Vagina (tissue), 2 donors: ENCODE data around the gene GPR4. TPM values are rescaled to one million over a fixed set of nuclear protein-coding genes. Genes with fewer than 3 reads are reported as not detected.

Experiments used
- DNase-seq, 2 donors: peaks; one replicate each; pipeline ENCODE4 v3.0.0-alpha.2; 2017; ENCODE audit errors: extremely low spot score in 2 of 2
- H3K27ac ChIP-seq: fragments of 200-600 bp; sonication (generic); one replicate; pipeline ENCODE4 v1.5.1; 2019
- H3K27me3 ChIP-seq: fragments of 200-600 bp; sonication (generic); one replicate; pipeline ENCODE4 v1.5.1; 2019
- H3K36me3 ChIP-seq, 2 donors: fragments of 200-600 bp; sonication (generic); one replicate each; pipeline ENCODE4 v1.5.1; 2017 to 2019
- H3K4me1 ChIP-seq: fragments of 200-600 bp; sonication (generic); one replicate; pipeline ENCODE4 v1.5.1; 2019
- H3K4me3 ChIP-seq, 2 donors: fragments of 200-600 bp; sonication (generic); 1 replicate in 1 of 2; 2 replicates in 1 of 2; pipeline ENCODE4 v1.5.1; 2016 to 2019
- H3K9me3 ChIP-seq: fragments of 200-600 bp; sonication (generic); one replicate; pipeline ENCODE4 v1.5.1; 2019
- CTCF ChIP-seq, 3 experiments: fragments of 450-650 bp in 2 of 3; fragments of 200-600 bp in 1 of 3; sonication (generic) in 1 of 3; IDR thresholded peaks; one replicate each; pipeline ENCODE4 v1.5.1; 2017 to 2019; ENCODE audit warnings: antibody characterized with exemption in 3 of 3, mild to moderate bottlenecking in 2 of 3, moderate library complexity in 2 of 3
- POLR2A ChIP-seq, 2 donors: fragments of 450-650 bp; IDR thresholded peaks; one replicate each; pipeline ENCODE4 v1.6.1; 2017; ENCODE audit warnings: antibody characterized with exemption in 2 of 2, mild to moderate bottlenecking in 2 of 2, moderate library complexity in 2 of 2
- POLR2AphosphoS5 ChIP-seq, 2 donors: sonication (generic); formaldehyde crosslinking; IDR thresholded peaks; one replicate each; pipeline ENCODE4 v1.9.0; 2017; ENCODE audit warnings: antibody characterized with exemption in 2 of 2, mild to moderate bottlenecking in 2 of 2, low read depth in 1 of 2; ENCODE audit not compliant: insufficient read depth in 1 of 2
- intact Hi-C: fragments of 100-400 bp; cut with DNase I; formaldehyde crosslinking; loops from one replicate; pipeline ENCODE4 v1.15.1; 2023
- total RNA-seq: library from RNA; depleted of rRNA; stranded (reverse); fragments of >200 nt; gene quantifications from one replicate; pipeline ENCODE4 v1.2.3, GENCODE V29; 2016

GPR4 gene
- total RNA-seq, 1 donor from 2014 or later = 3.4 TPM

- H3K27ac ChIP-seq = no peak overlapping the region
- H3K9me3 ChIP-seq = no peaks in the 10 kb centered on the region
- H3K4me3 ChIP-seq = no peak overlapping the region
- H3K36me3 ChIP-seq = no peaks in the 10 kb centered on the region
- TF ChIP-seq CTCF (IDR thresholded peaks at IDR 0.05) (no peak), POLR2A (IDR thresholded peaks at IDR 0.05) (no peak), POLR2AphosphoS5 (IDR thresholded peaks at IDR 0.05; ENCODE audit: insufficient read depth in 1 of 2, low read depth in 1 of 2) (no peak)
- H3K4me1 ChIP-seq = peaks cover 37% of the 10 kb centered on the region
- no peaks in the 10 kb centered on the region for H3K27me3 ChIP-seq
- intact Hi-C loops = no loop called here
- DNase-seq = no peak
Measured at GRCh38 chr19:45571457-45572220, 30.4 kb downstream of the GPR4 start.

- Histone ChIP-seq H3K4me3 (no peak overlapping the region), H3K36me3 (no peaks in the 10 kb centered on the region), H3K9me3 (no peaks in the 10 kb centered on the region), H3K4me1 (peaks cover 29% of the 10 kb centered on the region), H3K27me3 (no peaks in the 10 kb centered on the region), H3K27ac (peak overlapping the region; percentile 62)
- DNase-seq = no peak
- intact Hi-C loops = no loop called here
- no peak for TF ChIP-seq POLR2A (IDR thresholded peaks at IDR 0.05)
- peak in 1 of 2 donors; percentile 12 for TF ChIP-seq POLR2AphosphoS5 (IDR thresholded peaks at IDR 0.05; ENCODE audit: insufficient read depth in 1 of 2, low read depth in 1 of 2)
- TF ChIP-seq CTCF (IDR thresholded peaks at IDR 0.05) = peak; percentile 46 to 50 (median 48)
Measured at GRCh38 chr19:45569619-45570421, 32.2 kb downstream of the GPR4 start.

- TF ChIP-seq POLR2A (IDR thresholded peaks at IDR 0.05) = no peak
- TF ChIP-seq POLR2AphosphoS5 (IDR thresholded peaks at IDR 0.05; ENCODE audit: insufficient read depth in 1 of 2, low read depth in 1 of 2) = peak; percentile 41 to 77
- TF ChIP-seq CTCF (IDR thresholded peaks at IDR 0.05) = no peak
- intact Hi-C loops = no loop called here
- Histone ChIP-seq H3K9me3 (no peaks in the 10 kb centered on the region), H3K4me1 (peaks cover 26% of the 10 kb centered on the region), H3K27ac (peak overlapping the region; percentile 62), H3K27me3 (no peaks in the 10 kb centered on the region), H3K36me3 (no peaks in the 10 kb centered on the region), H3K4me3 (no peak overlapping the region)
- DNase-seq = no peak
Measured at GRCh38 chr19:45568732-45569131, 33.3 kb downstream of the GPR4 start.

- TF ChIP-seq POLR2AphosphoS5 (IDR thresholded peaks at IDR 0.05; ENCODE audit: insufficient read depth in 1 of 2, low read depth in 1 of 2) = no peak
- no peak for DNase-seq
- H3K36me3 ChIP-seq = no peaks in the 10 kb centered on the region
- peaks cover 26% of the 10 kb centered on the region for H3K4me1 ChIP-seq
- no peak overlapping the region for H3K4me3 ChIP-seq
- H3K27ac ChIP-seq = peak overlapping the region; percentile 62
- no peaks in the 10 kb centered on the region for H3K9me3 ChIP-seq
- H3K27me3 ChIP-seq = no peaks in the 10 kb centered on the region
- intact Hi-C loops = no loop called here
Measured at GRCh38 chr19:45567609-45568008, 34.4 kb downstream of the GPR4 start.

- Histone ChIP-seq H3K36me3 (no peaks in the 10 kb centered on the region), H3K27me3 (no peaks in the 10 kb centered on the region), H3K4me3 (no peak overlapping the region), H3K9me3 (no peaks in the 10 kb centered on the region), H3K27ac (no peak overlapping the region), H3K4me1 (peaks cover 17% of the 10 kb centered on the region)
- TF ChIP-seq POLR2AphosphoS5 (IDR thresholded peaks at IDR 0.05; ENCODE audit: insufficient read depth in 1 of 2, low read depth in 1 of 2) (no peak), CTCF (IDR thresholded peaks at IDR 0.05) (no peak), POLR2A (IDR thresholded peaks at IDR 0.05) (no peak)
- intact Hi-C loops = no loop called here
- DNase-seq = no peak
Measured at GRCh38 chr19:45564131-45564780, 37.8 kb downstream of the GPR4 start.
